DMS79 (cell line): Measurements from ENCODE around the gene SLC25A22.

Source experiments
- DNase-seq: peaks from one replicate; lab custom pipeline; 2025; lab: John Stamatoyannopoulos, UW

Gene SLC25A22

DNA sequence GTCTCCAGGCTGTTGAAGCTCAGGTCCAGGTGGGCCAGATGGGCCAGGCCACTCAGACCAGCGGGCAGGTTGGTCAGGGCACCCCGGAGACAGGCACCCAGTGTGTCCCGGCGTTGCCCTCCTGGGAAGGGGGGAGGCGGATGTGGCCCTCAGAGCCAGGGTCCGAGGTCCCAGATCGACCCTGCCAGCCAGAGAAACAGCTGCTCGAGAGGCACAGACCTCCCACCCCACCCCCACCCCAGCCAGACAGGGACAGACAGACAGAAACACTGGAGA is 5.3 kb upstream of the SLC25A22 start:
- DNase-seq = no peak

DNA sequence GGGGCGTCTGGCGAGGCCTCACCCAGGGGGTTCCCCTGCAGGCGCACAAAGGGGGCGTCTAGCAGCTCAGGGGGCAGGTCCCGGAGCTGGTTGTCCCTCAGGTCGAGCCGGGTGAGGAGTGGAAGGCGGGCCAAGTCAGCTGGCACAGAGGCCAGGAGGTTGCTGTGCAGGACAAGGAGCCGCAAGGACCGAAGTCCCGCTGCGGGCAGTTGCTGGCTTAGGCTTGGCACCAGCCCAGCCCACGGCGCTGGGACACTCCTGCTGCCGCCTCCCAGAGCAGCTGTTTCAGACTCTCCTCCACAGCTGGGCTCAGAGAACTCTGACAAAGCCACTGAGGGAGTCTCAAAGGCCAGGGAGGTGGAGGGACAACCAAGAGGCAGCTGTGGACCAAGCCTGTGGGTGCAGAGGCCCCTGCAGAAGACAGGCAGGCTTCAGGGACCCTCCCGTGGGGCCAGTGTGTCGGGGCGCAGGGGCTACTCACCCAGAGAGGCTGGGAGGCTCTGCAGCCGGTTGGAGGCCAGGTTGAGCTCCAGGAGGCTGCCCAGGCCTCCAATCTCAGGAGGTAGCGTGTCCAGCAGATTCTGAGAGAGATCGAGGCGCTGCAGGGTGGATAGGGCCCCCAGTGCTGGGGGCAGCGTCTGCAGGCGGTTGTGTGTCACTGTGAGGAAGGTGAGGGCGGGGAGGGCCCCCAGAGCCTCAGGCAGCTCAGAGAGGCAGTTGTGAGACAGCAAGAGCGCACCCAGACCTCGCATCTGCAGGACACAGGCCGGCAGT is 4.8 kb upstream of the SLC25A22 start:
- no peak for DNase-seq

DNA sequence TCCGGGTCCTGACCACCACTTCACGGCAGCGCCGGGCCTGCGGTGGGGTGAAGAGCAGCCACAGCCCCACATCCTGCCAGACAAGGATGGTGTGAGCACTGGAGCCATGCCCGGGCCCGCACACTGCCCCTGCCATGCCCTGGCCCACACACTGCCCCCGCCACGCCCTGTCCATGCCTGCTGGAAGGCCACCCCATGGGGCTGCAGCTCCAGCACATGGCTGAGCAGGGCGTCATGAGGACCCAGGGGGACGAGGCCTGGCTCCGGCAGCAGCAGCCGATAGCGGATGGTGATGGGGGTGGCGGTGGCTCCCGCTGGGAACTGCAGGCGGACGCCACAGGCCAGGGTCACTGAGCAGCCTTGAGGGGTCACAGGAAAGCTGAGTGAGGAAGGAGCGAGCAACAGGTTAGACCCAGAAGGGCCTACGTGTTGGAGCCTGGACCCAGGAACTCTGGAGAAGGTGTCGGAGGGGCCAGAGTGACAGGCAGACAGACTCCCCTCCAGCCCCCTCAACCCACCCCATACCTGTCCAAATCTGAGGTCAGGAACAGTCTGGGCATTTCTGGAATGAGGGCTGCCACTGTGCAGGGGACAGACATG is 4.0 kb upstream of the SLC25A22 start:
- no peak for DNase-seq

- DNase-seq = no peak
These were observed 3.2 kb upstream of the SLC25A22 start for GRCh38 chr11:801097-801780.

DNA sequence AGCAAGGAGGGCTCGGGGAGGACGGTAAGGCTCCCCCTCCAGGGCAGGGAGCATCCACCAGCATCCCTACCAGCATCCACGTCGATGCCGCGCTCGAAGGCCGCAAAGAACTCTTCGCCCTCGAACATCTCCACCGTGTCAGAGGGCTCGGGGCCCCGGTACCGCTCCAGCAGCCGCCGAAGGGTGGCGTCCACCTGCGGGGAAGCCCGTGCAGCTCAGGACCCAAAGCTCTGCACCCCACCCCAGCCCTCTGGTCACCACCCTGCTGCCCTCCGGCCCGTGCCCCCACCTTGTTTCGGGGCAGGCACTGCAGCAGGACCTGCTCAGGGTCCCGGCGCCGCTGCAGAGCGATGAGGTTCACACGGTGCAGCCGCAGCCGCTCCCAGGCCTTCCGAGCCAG is 2.4 kb upstream of the SLC25A22 start:
- DNase-seq = no peak

GRCh38 chr11:799641-800316 is 1.7 kb upstream of the SLC25A22 start:
- no peak for DNase-seq

DNA sequence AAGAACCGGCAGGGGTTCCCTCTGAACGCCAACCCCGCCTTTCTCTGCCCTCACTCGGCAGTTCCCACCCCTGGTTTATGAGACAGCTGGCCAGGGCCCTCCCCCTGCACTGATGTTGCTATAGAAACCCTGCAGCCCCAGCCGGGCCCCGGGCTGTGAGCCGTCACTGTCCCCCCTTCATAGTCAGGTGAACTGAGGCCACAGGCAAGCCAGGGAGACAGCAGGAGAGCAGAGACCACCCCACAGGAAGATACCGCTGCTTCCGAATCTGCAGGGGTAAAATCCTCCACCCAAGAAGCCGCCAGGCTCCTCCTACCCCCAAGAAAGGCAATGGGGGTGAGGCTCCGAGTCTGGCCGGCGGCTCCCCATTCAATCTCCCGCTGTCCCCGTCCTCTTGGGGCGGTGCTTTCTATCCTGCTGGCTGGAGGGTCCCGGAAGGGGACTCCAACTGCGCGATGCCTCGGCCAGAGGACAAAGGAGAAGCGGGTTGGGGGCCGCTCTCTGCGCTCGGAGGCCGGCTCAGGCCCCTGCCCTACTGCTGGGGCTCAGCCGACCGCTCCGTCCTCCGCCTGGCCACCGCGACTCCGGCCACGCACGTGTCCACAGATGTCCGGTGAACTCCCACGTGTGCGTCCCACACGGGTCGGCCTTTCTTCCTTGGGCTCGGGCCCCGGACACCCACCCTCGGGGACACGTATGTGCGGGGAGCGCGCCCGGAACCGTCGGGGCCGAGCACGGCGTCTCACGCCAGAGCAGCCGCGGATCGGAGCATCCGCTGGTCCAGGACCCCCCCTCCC is 587 bp downstream of the SLC25A22 start:
- DNase-seq = peak; percentile 23

DNA sequence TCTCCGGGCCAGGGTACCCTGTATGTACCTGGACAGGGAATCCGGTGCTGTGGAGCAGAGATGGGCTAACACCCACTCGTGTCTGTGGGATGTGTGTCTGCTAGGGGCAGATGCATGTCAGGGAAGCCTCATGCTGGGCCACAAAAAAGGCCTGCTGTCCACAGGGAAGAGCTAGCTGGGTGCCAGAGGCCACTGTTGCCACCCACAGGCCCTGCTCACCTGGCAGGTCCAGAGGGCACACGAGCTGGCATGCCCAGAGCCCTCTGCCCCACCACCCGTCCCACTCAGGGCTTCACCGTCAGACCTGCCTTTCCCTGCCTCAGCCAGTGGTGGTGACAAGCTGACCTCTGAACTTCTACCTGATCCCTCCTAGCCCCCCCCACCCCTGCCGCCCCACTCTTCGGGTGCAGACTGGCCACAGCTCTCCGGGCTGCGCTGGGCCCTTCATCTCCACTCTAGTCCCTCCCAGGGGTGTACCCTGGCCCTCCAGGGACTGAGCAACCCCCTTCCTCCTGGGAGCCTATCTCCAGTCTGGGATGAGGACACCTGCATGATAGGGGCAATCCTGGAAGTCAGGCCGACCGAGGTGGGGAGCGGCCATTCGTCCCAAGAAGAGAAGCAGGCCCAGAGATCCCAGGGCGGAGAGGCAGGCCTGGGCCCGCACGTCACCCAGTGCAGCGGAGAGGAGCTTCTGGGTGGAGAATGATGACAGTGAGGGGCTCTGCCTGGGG is 1.4 kb downstream of the SLC25A22 start:
- no peak for DNase-seq

GRCh38 chr11:795634-796564 is 2.2 kb downstream of the SLC25A22 start:
- DNase-seq = peak; percentile 50

- no peak for DNase-seq
These were observed 3.1 kb downstream of the SLC25A22 start for GRCh38 chr11:794766-795633.

DNA sequence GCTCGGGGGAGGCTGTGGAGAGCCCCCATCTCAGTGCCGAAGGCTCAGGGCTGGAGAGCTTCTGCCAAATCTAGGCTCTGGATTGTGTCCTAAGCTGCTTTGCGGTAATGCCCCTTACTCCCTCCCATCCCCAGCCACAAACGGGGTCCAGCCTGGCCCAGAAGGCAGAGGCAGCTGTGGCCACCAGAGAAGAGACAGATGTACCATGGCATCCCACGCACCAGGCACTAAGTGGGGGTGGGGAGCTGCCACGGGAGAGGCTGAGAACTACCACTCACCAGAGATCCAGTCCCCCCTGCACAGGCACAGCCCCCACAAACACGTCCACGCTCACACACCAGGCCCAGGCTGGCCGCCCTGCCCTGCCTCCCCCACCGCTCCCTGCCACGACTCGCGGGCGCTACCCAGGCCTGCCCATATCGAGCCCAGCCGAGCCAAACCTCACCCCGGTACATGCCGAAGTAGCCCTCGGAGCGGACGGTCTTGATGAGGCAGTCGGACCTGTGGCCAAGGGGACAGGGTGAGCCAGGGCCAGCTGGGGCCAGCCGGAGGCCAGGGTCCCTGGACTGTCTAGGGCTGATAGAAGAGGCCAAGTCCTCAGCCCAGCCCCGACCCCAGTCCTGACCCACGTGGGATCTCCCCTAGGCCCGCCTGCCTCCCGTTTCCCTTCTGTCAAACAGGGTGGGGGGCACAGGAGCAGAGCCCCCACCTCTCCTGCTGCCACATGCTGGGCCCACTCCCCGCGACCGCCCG is 3.9 kb downstream of the SLC25A22 start:
- DNase-seq = no peak

- no peak for DNase-seq
These were observed 4.5 kb downstream of the SLC25A22 start for GRCh38 chr11:793556-793955.

- no peak for DNase-seq
These were observed 5.2 kb downstream of the SLC25A22 start for GRCh38 chr11:792873-793272.

DNA sequence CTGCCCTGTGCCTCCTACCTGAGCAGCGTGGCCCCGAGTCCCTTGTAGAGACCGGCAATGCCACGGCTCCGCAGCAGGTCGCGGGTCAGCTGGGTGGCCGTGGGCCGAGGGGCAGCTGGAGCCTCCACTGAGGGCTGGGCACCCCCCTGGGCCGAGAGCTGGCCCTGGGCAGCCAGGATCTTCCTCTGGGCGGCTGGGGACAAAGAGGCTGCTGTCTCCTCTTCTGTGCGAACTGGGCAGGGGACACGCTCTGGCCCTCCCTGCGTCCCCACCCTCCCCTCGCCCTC is 5.6 kb downstream of the SLC25A22 start:
- DNase-seq = no peak

DNA sequence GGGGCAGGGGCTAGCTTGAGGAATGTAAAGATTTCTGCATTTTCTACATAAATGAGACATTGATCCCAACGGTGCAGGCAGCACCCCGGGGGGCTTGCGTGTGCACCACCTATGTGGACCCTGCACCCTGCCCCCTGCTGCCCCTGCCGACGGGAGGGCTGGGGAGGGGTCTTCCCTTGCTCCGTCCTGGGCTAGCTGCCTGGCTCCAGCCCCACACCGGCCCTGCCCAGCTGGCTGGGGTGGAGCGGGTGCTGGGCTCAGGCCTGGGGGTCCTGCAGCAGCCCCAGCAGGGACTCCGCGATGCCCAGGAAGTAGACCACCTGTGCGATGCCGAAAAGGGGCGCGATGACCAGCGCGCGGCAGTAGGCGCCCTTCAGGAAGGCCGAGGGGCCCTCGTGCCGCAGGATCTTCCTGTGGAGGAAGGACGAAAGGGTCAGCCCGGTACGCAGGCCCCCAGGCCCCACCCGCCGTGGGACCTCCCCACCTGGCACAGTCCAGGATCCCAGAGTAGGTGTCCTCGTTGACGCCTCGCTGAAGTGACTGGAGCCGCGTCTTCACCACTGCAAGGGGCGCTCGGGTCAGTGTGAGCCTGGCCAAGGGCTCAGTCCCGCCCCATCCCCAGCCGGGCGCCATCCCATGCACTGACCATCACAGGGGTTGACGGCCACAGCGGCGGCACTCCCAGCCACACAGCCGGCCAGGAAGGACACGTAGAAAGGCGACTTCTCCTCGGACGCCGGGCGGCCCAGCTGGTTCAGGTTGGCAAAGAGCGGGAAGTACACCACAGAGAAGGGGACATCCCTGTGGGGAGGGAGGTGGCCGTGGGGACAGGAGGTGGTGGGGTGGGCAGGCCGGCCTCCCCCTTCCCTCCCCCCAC is 6.2 kb downstream of the SLC25A22 start:
- DNase-seq = no peak

DNA sequence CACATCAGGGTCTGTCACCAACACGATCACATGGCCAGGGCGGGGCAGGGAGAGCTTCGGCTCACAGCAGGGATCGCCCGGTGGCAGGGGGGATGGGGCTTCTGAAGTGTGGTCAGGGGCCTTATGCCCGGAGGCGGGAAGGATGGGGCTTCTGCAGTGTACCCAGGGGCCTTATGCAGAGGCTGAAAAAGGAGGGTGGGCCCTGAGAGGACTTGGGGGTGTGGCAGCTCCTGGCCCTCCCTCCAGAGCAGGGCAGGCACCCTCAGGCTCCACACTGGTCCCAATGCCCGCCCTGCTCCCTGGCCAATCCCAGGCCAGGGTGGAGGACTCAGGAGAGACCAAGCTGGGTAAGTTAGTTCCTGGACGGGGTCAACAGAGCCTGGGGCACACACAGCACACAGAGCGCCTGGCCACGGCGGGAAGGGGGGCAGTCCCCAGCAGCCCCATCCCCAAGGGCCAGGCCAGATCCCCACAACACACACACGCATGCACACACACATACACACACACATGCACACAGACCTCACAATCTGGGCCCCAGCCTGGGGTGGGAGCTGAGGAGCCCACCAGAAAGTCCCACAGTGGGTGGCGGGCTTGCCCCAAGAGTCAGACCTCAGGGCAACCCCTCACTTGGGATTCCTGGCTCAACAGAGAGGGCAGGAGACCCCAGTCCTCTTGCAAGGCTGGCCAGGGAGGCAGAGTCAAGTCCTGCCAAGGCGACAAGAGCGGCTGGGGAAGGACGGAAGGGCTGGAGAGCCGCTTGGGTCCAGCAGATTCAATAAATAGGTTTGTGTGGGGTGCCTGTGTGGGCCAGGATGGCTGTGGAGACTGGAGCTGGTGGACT is 7.1 kb downstream of the SLC25A22 start:
- DNase-seq = no peak

DNA sequence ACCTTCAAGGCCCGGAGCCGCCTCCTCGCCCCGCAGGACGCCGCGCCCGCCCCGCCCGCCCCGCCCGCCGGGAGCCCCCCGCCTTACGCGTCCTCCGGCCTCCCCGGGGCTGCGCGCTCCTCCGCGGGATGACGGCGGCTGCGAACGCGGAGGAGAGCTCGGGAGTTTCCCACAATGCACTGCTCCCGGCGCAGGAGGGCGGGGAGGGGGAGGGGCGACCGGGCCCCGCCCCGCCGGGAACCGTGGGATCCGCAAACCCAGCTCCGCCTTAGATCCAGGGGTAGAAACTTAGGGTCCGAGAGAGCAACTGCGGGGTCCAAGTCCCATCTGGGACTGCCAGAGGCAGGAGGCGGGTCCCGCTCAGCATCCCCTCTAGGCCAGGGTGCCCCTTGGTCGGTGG is 8.1 kb downstream of the SLC25A22 start, which contains the start of gene CEND1:
CEND1 (minus strand) TSS at position 148 of the 400 bp plus-strand sequence. CDS start 1,514 bp downstream, outside the sequence.
- no peak for DNase-seq
